Brain microvascular endothelial cell (primary cell): ENCODE data around the gene FRYL.

Experiments used
- DNase-seq: peaks from one replicate; pipeline ENCODE4 v3.0.0-alpha.2; 2020
- H3K27ac ChIP-seq: fragments of 250-450 bp; sonication (Bioruptor Pico); 2 replicates; pipeline ENCODE4 v1.5.1; 2020; ENCODE audit warnings: mild to moderate bottlenecking, moderate library complexity
- H3K27me3 ChIP-seq: fragments of 250-450 bp; sonication (Bioruptor Pico); replicated peaks from 2 replicates; pipeline ENCODE4 v1.5.1; 2020; ENCODE audit warnings: mild to moderate bottlenecking
- H3K36me3 ChIP-seq: fragments of 250-450 bp; sonication (Bioruptor Pico); replicated peaks from 2 replicates; pipeline ENCODE4 v1.5.1; 2020; ENCODE audit warnings: mild to moderate bottlenecking
- H3K4me3 ChIP-seq: 2 replicates; pipeline ENCODE4 v1.5.1; 2011; ENCODE audit warnings: low read depth, mild to moderate bottlenecking, control low read depth, low read length, moderate library complexity
- CTCF ChIP-seq: IDR thresholded peaks from 2 replicates; pipeline ENCODE4 v1.5.1; 2011; ENCODE audit warnings: low read depth, mild to moderate bottlenecking, moderate library complexity, low read length, control low read depth, inconsistent platforms; ENCODE audit errors: missing control alignments
- in situ Hi-C: cut with HindIII; loops from 2 replicates; pipeline ENCODE4 v1.10.0; 2017; ENCODE audit warnings: low sequenced_read_pairs, low pct_ligation_motif_present

Gene FRYL

GRCh38 chr4:48692897-48693296 is 87.2 kb downstream of the FRYL start:
- no peak overlapping the region for H3K27ac ChIP-seq
- no peaks in the 10 kb centered on the region for H3K36me3 ChIP-seq
- TF ChIP-seq CTCF, result no peak
- in situ Hi-C loops, result no loop called here
- H3K27me3 ChIP-seq, result no peaks in the 10 kb centered on the region
- no peak overlapping the region for H3K4me3 ChIP-seq
- DNase-seq, result no peak

GRCh38 chr4:48692044-48692443 is 88.0 kb downstream of the FRYL start:
- Histone ChIP-seq H3K27me3 (no peaks in the 10 kb centered on the region), H3K36me3 (no peaks in the 10 kb centered on the region), H3K27ac (no peak overlapping the region), H3K4me3 (no peak overlapping the region)
- in situ Hi-C loops, result no loop called here
- no peak for DNase-seq
- no peak for TF ChIP-seq CTCF

- no peak for DNase-seq
- in situ Hi-C loops, result no loop called here
- H3K27ac ChIP-seq, result no peak overlapping the region
- no peak for TF ChIP-seq CTCF
- H3K36me3 ChIP-seq, result no peaks in the 10 kb centered on the region
- H3K27me3 ChIP-seq, result no peaks in the 10 kb centered on the region
- no peak overlapping the region for H3K4me3 ChIP-seq
These were observed 91.1 kb downstream of the FRYL start for GRCh38 chr4:48688953-48689352.

- Histone ChIP-seq H3K27ac (no peak overlapping the region), H3K4me3 (no peak overlapping the region), H3K27me3 (no peaks in the 10 kb centered on the region), H3K36me3 (no peaks in the 10 kb centered on the region)
- TF ChIP-seq CTCF, result no peak
- no peak for DNase-seq
- in situ Hi-C loops, result no loop called here
These were observed 92.6 kb downstream of the FRYL start for GRCh38 chr4:48687313-48688051.

GRCh38 chr4:48686369-48686768 is 93.7 kb downstream of the FRYL start:
- no peak for DNase-seq
- no peak for TF ChIP-seq CTCF
- no peak overlapping the region for H3K4me3 ChIP-seq
- H3K27ac ChIP-seq, result no peak overlapping the region
- H3K36me3 ChIP-seq, result no peaks in the 10 kb centered on the region
- in situ Hi-C loops, result no loop called here
- no peaks in the 10 kb centered on the region for H3K27me3 ChIP-seq
